H1 (cell line): Measurements from ENCODE around the gene HINT2. TPM values are rescaled to one million over a fixed set of nuclear protein-coding genes. Genes with fewer than 3 reads are reported as not detected.

Experiments used
- CTCF ChIA-PET: fragments of 300-600 bp; sonication (Branson Sonifier 250); formaldehyde crosslinking; loops from one replicate; lab custom pipeline; 2021; ENCODE audit not compliant: partially characterized antibody; lab: Charles Lee
- POLR2A ChIA-PET: fragments of 300-600 bp; sonication (Branson Sonifier 250); formaldehyde crosslinking; loops from one replicate; lab custom pipeline; 2021; ENCODE audit warnings: inconsistent platforms; ENCODE audit not compliant: partially characterized antibody; lab: Charles Lee
- DNase-seq, 2 experiments: peaks; one replicate each; pipeline versions ENCODE4 v3.0.0 to v3.0.0-alpha.2; 2010 to 2022; ENCODE audit warnings: low spot score in 2 of 2, low read depth in 1 of 2, mixed read lengths in 1 of 2
- FAIRE-seq: peaks from 2 replicates; lab custom pipeline; 2011; peaks lifted over from hg19 to GRCh38; lab: Jason Lieb, UNC
- H2AFZ ChIP-seq: 2 replicates; pipeline ENCODE4 v1.8.1; 2012; ENCODE audit warnings: low read length, inconsistent platforms
- H2AK5ac ChIP-seq: 2 replicates; pipeline ENCODE4 v1.6.1; 2013; ENCODE audit warnings: low read depth, low read length
- H2BK120ac ChIP-seq: replicated peaks from 2 replicates; pipeline ENCODE3; 2013; ENCODE audit warnings: low read depth, low read length, inconsistent platforms
- H2BK12ac ChIP-seq: 2 replicates; pipeline ENCODE4 v1.6.1; 2013; ENCODE audit warnings: low read depth, low read length
- H2BK15ac ChIP-seq: 2 replicates; pipeline ENCODE4 v1.6.1; 2013; ENCODE audit warnings: low read length
- H2BK20ac ChIP-seq: 2 replicates; pipeline ENCODE4 v1.6.1; 2013; ENCODE audit warnings: low read length
- H2BK5ac ChIP-seq: 2 replicates; pipeline ENCODE4 v1.6.1; 2013; ENCODE audit warnings: low read depth, low read length
- H3K14ac ChIP-seq: 2 replicates; pipeline ENCODE4 v1.6.1; 2013; ENCODE audit warnings: inconsistent platforms; ENCODE audit not compliant: insufficient read length
- H3K18ac ChIP-seq: 2 replicates; pipeline ENCODE4 v1.6.1; 2013; ENCODE audit warnings: low read length; ENCODE audit errors: extremely low read depth
- H3K23ac ChIP-seq: 2 replicates; pipeline ENCODE4 v1.6.1; 2013; ENCODE audit warnings: inconsistent platforms; ENCODE audit not compliant: insufficient read length
- H3K23me2 ChIP-seq: 2 replicates; pipeline ENCODE4 v1.6.1; 2013; ENCODE audit warnings: low read depth, low read length
- H3K27ac ChIP-seq: 2 replicates; pipeline ENCODE4 v1.6.1; 2011; ENCODE audit warnings: low read depth, low read length, inconsistent platforms
- H3K27me3 ChIP-seq, 4 experiments: replicated peaks in 1 of 4; 1 replicate in 1 of 4; 2 replicates in 3 of 4; pipeline versions ENCODE4 v1.6.1 to v1.8.1; 2011 to 2013; ENCODE audit warnings: low read length in 3 of 4, mild to moderate bottlenecking in 3 of 4, inconsistent platforms in 2 of 4, mixed read lengths in 2 of 4, moderate library complexity in 1 of 4; ENCODE audit not compliant: control insufficient read depth in 3 of 4, insufficient read depth in 3 of 4; ENCODE audit errors: extremely low read depth in 1 of 4
- H3K36me3 ChIP-seq, 4 experiments: 2 replicates each; pipeline versions ENCODE4 v1.6.1 to v1.8.1; 2011 to 2013; ENCODE audit warnings: mild to moderate bottlenecking in 4 of 4, low read length in 3 of 4, moderate library complexity in 2 of 4, control low read depth in 1 of 4, inconsistent platforms in 1 of 4; ENCODE audit not compliant: insufficient read depth in 4 of 4, control insufficient read depth in 2 of 4
- H3K4ac ChIP-seq: replicated peaks from 2 replicates; pipeline ENCODE3; 2013; ENCODE audit warnings: low read length, low read depth, mixed read lengths, inconsistent platforms; ENCODE audit not compliant: insufficient read length
- H3K4me1 ChIP-seq, 4 experiments: replicated peaks in 1 of 4; 1 replicate in 1 of 4; 2 replicates in 3 of 4; pipeline versions ENCODE4 v1.6.1 to v1.8.1; 2011 to 2013; ENCODE audit warnings: low read length in 3 of 4, inconsistent platforms in 2 of 4, mixed read lengths in 1 of 4; ENCODE audit not compliant: insufficient read depth in 4 of 4, control insufficient read depth in 3 of 4
- H3K4me2 ChIP-seq, 2 experiments: 2 replicates each; pipeline versions ENCODE4 v1.6.1 to v1.8.1; 2011 to 2013; ENCODE audit warnings: low read depth in 2 of 2, low read length in 2 of 2, control low read depth in 1 of 2, inconsistent platforms in 1 of 2, mild to moderate bottlenecking in 1 of 2; ENCODE audit not compliant: insufficient read depth in 1 of 2
- H3K4me3 ChIP-seq, 4 experiments: fragments of 200-600, 300-600 bp in 1 of 4; sonication (generic), shearing (Covaris generic), sonication (Bioruptor Twin) in 1 of 4; 2 replicates each; pipeline versions ENCODE4 v1.5.1 to v1.8.1; 2011 to 2016; ENCODE audit warnings: low read length in 4 of 4, low read depth in 3 of 4, control low read depth in 2 of 4, inconsistent platforms in 2 of 4, mild to moderate bottlenecking in 2 of 4, mixed read lengths in 1 of 4, moderate library complexity in 1 of 4; ENCODE audit not compliant: insufficient read depth in 2 of 4; ENCODE audit errors: extremely low read depth in 1 of 4
- H3K56ac ChIP-seq: replicated peaks from 2 replicates; pipeline ENCODE3; 2013; ENCODE audit warnings: low read depth, mild to moderate bottlenecking, mixed read lengths, low read length, inconsistent platforms; ENCODE audit not compliant: insufficient read length
- H3K79me1 ChIP-seq: 2 replicates; pipeline ENCODE4 v1.6.1; 2013; ENCODE audit warnings: low read depth, low read length, control low read depth
- H3K79me2 ChIP-seq, 2 experiments: 2 replicates each; pipeline versions ENCODE4 v1.6.1 to v1.8.1; 2012 to 2013; ENCODE audit warnings: low read length in 2 of 2, mild to moderate bottlenecking in 2 of 2, inconsistent platforms in 1 of 2; ENCODE audit not compliant: insufficient read depth in 2 of 2, control insufficient read depth in 1 of 2
- H3K9ac ChIP-seq, 4 experiments: replicated peaks in 1 of 4; 1 replicate in 1 of 4; 2 replicates in 3 of 4; pipeline versions ENCODE4 v1.6.1 to v1.8.1; 2011 to 2013; ENCODE audit warnings: low read depth in 3 of 4, low read length in 3 of 4, control low read depth in 2 of 4, mild to moderate bottlenecking in 2 of 4, moderate library complexity in 2 of 4, inconsistent platforms in 1 of 4; ENCODE audit errors: extremely low read depth in 1 of 4
- H3K9me3 ChIP-seq, 2 experiments: 2 replicates each; pipeline versions ENCODE4 v1.6.1 to v1.8.1; 2012 to 2013; ENCODE audit warnings: mild to moderate bottlenecking in 2 of 2, moderate library complexity in 2 of 2, control low read depth in 1 of 2, inconsistent platforms in 1 of 2, low read depth in 1 of 2, low read length in 1 of 2, mixed read lengths in 1 of 2; ENCODE audit not compliant: insufficient read depth in 2 of 2
- H4K20me1 ChIP-seq, 2 experiments: replicated peaks in 1 of 2; 2 replicates each; pipeline versions ENCODE3 to v1.8.1; 2011 to 2013; ENCODE audit warnings: inconsistent platforms in 2 of 2, low read length in 2 of 2, mild to moderate bottlenecking in 1 of 2; ENCODE audit not compliant: insufficient read depth in 2 of 2, control insufficient read depth in 1 of 2
- H4K5ac ChIP-seq: 2 replicates; pipeline ENCODE4 v1.6.1; 2013; ENCODE audit warnings: low read length, low read depth, mixed read lengths, inconsistent platforms; ENCODE audit not compliant: insufficient read length
- H4K8ac ChIP-seq: 2 replicates; pipeline ENCODE4 v1.8.0; 2013; ENCODE audit warnings: mild to moderate bottlenecking, moderate library complexity, low read length, inconsistent platforms; ENCODE audit not compliant: insufficient read depth; ENCODE audit errors: extremely low read depth
- H4K91ac ChIP-seq: replicated peaks from 2 replicates; pipeline ENCODE3; 2013; ENCODE audit warnings: low read length, mixed read lengths, inconsistent platforms; ENCODE audit not compliant: insufficient read length
- BCL11A ChIP-seq, 2 experiments: IDR thresholded peaks; one replicate each; pipeline ENCODE4 v1.6.1; 2011; ENCODE audit warnings: low read depth in 2 of 2, low read length in 2 of 2, mild to moderate bottlenecking in 2 of 2
- CBX8 ChIP-seq: fragments of 300-800, 300-1000 bp; sonication (generic); IDR thresholded peaks from 2 replicates; pipeline ENCODE4 v1.7.1; 2016; ENCODE audit warnings: low read depth, low read length, borderline replicate concordance
- EZH2 ChIP-seq: fragments of 200-600 bp; sonication (generic); IDR thresholded peaks from 2 replicates; pipeline ENCODE4 v1.7.1; 2012; ENCODE audit warnings: low read depth, mild to moderate bottlenecking, moderate library complexity, low read length, inconsistent platforms; ENCODE audit not compliant: severe bottlenecking
- GABPA ChIP-seq: IDR thresholded peaks from 2 replicates; pipeline ENCODE4 v1.6.1; 2011; ENCODE audit warnings: mild to moderate bottlenecking, low read length, moderate library complexity, borderline replicate concordance; ENCODE audit not compliant: insufficient read depth
- PHF8 ChIP-seq: fragments of 200-600 bp; sonication (generic); conservative IDR thresholded peaks from 2 replicates; pipeline ENCODE4 v1.7.1; 2012; ENCODE audit warnings: low read depth, mild to moderate bottlenecking, inconsistent platforms, low read length, moderate library complexity
- POLR2AphosphoS5 ChIP-seq: IDR thresholded peaks from 2 replicates; pipeline ENCODE4 v1.6.1; 2011; ENCODE audit warnings: low read depth, low read length
- RFX5 ChIP-seq: IDR thresholded peaks from 2 replicates; pipeline ENCODE4 v1.6.1; 2011; ENCODE audit warnings: low read depth, low read length, improper control_type of control experiment, borderline replicate concordance
- SP4 ChIP-seq: IDR thresholded peaks from 2 replicates; pipeline ENCODE4 v1.6.1; 2012; ENCODE audit warnings: low read length, inconsistent platforms
- TEAD4 ChIP-seq: IDR thresholded peaks from 2 replicates; pipeline ENCODE4 v1.6.1; 2012; ENCODE audit warnings: low read depth, low read length, inconsistent platforms, mixed read lengths
- WGBS, 2 experiments: shearing (Covaris generic) in 1 of 2; methylation state at CpG; one replicate each; pipeline versions ENCODE4 v1.1.6 to v1.1.7; 2013 to 2015; ENCODE audit warnings: low lambda C conversion rate in 2 of 2, mixed read lengths in 2 of 2, inconsistent platforms in 1 of 2, low coverage in 1 of 2, missing lambda C conversion rate in 1 of 2; ENCODE audit not compliant: insufficient replicate concordance in 2 of 2, insufficient coverage in 1 of 2, insufficient read length in 1 of 2; ENCODE audit errors: extremely low coverage in 1 of 2, missing lambda C conversion rate in 1 of 2; 5-methylcytosine and 5-hydroxymethylcytosine counted together
- polyA plus RNA-seq, 7 experiments: library from polyadenylated mRNA; depleted of rRNA in 3 of 7; stranded (reverse) in 5 of 7; unstranded in 2 of 7; fragments of >200 nt in 5 of 7; fragments of 200-250 nt in 2 of 7; gene quantifications; 1 replicate in 5 of 7; 2 replicates in 1 of 7; 4 replicates in 1 of 7; pipeline versions ENCODE4 v1.2.1 to v1.2.3, GENCODE V29; 2011 to 2013; ENCODE audit warnings: missing spikeins in 2 of 7, mixed read lengths in 2 of 7
- total RNA-seq: library from RNA; stranded (reverse); fragmentation: NEBNext Ultra II Directional; extraction: Animal tissue kit (Norgen Biotek cat#: 25700); gene quantifications from 2 replicates; pipeline ENCODE4 v1.2.1, GENCODE V29; 2021

The HINT2 gene
- total and polyA plus RNA-seq, 2 of the 8 experiments (the other 6 are each of a cell fraction or from before 2014, with no cell fraction given): 32.1 to 51.2 TPM

DNA sequence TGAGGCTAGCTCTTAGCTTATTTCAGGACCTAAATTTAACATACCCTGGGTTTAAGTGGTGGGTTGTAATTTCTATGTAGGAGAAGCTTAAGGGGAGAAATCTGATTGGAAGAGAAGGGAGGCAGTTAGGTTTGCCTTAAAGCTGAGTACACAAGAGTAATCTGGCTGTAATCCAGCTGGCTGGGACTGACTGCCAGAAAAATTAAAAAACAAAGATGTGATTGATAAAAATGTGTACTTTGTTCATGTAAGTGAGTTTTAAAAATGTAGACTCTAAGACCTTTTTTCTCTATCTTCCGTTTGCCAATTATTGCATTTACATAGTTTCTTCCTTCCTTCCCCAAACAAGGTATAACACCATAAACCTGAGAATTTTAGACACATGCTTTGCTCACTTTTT lies 43.3 kb downstream of the HINT2 start:
- Histone ChIP-seq H2BK12ac (no peak overlapping the region), H2BK120ac (no peak overlapping the region), H3K27me3 (no peaks in the 10 kb centered on the region), H2BK20ac (no peak overlapping the region), H3K4me2 (no peak overlapping the region), H2BK5ac (no peak overlapping the region), H2AFZ (no peak overlapping the region), H4K5ac (no peak overlapping the region), H3K79me2 (no peaks in the 10 kb centered on the region), H3K18ac (no peak overlapping the region), H3K9me3 (no peaks in the 10 kb centered on the region), H3K23me2 (no peaks in the 10 kb centered on the region), H4K8ac (no peak overlapping the region), H3K23ac (no peak overlapping the region), H3K4ac (no peak overlapping the region), H4K91ac (no peak overlapping the region), H3K9ac (no peak overlapping the region), H3K36me3 (no peaks in the 10 kb centered on the region), H2AK5ac (no peak overlapping the region), H3K14ac (no peak overlapping the region), H3K4me3 (no peak overlapping the region), H3K56ac (no peak overlapping the region), H2BK15ac (no peak overlapping the region), H3K79me1 (no peaks in the 10 kb centered on the region), H3K27ac (no peak overlapping the region), H4K20me1 (no peaks in the 10 kb centered on the region), H3K4me1 (peaks cover 0 to 6% (median 4%) of the 10 kb centered on the region in 4 experiments; a peak in 6 of 7 replicates)
- FAIRE-seq: no peak
- no peak for DNase-seq
- POLR2A ChIA-PET: interaction anchor here (1.0 to 1.7 kb wide), 3 partner anchors 11 to 39 kb away, joined by 3 to 4 read pairs (median 4); no protein-coding TSS in a partner anchor
- CTCF ChIA-PET: interaction anchor here (1.0 to 3.2 kb wide), 7 partner anchors 9 to 63 kb away, joined by 3 to 12 read pairs (median 4); partner anchors contain the start of genes CREB3 and TLN1
- 94% methylated on average over 1 of the region's 1 CpG; no CpG with 5 or more reads in 1 of the 2 experiments for WGBS, 2 experiments
- TF ChIP-seq RFX5 (no peak), SP4 (no peak), CBX8 (no peak), BCL11A (IDR thresholded peaks at IDR 0.05; ENCODE audit: low read depth in 2 of 2, low read length in 2 of 2) (no peak), GABPA (no peak), EZH2 (no peak), TEAD4 (no peak), POLR2AphosphoS5 (no peak), PHF8 (no peak)
